ENCODE results near the gene SOX6.

SOX6 gene

GRCh38 chr11:16336721-16337120, 19.6 kb downstream of the SOX6 start:
- Histone ChIP-seq H3K36me3 (ENCODE audit: control insufficient read depth, low read length) (no peaks in the 10 kb centered on the region), H3K4me3 (ENCODE audit: low read length) (no peak overlapping the region), H3F3A (ENCODE audit: control insufficient read depth, insufficient read depth) (no peaks in the 10 kb centered on the region), H3K9me3 (ENCODE audit: control insufficient read depth, insufficient read depth, low read length) (no peaks in the 10 kb centered on the region), H3K79me2 (ENCODE audit: control insufficient read depth, low read length) (no peaks in the 10 kb centered on the region), H3K9me2 (replicated peaks; ENCODE audit: control insufficient read depth, low read length) (no peaks in the 10 kb centered on the region), H3K4me2 (ENCODE audit: low read length) (no peak overlapping the region), H3K27ac (ENCODE audit: low read depth, low read length) (no peak overlapping the region), H3K4me1 (ENCODE audit: control insufficient read depth, low read length) (no peaks in the 10 kb centered on the region), H3K27me3 (ENCODE audit: control insufficient read depth, low read length) (no peaks in the 10 kb centered on the region), H4K20me1 (ENCODE audit: control insufficient read depth, insufficient read depth, low read depth, low read length) (no peaks in the 10 kb centered on the region)
- TF ChIP-seq EZH2phosphoT487 (IDR thresholded peaks at IDR 0.05; ENCODE audit: borderline replicate concordance, low read length) (no peak), CTCF (IDR thresholded peaks at IDR 0.05; ENCODE audit: low read depth, low read length, poor library complexity, severe bottlenecking) (no peak)

GRCh38 chr11:16336204-16336603, 20.1 kb downstream of the SOX6 start:
- Histone ChIP-seq H3K4me2 (ENCODE audit: low read length) (no peak overlapping the region), H3K36me3 (ENCODE audit: control insufficient read depth, low read length) (no peaks in the 10 kb centered on the region), H4K20me1 (ENCODE audit: control insufficient read depth, insufficient read depth, low read depth, low read length) (no peaks in the 10 kb centered on the region), H3K9me2 (replicated peaks; ENCODE audit: control insufficient read depth, low read length) (no peaks in the 10 kb centered on the region), H3K27me3 (ENCODE audit: control insufficient read depth, low read length) (no peaks in the 10 kb centered on the region), H3K4me3 (ENCODE audit: low read length) (no peak overlapping the region), H3K79me2 (ENCODE audit: control insufficient read depth, low read length) (no peaks in the 10 kb centered on the region), H3K4me1 (ENCODE audit: control insufficient read depth, low read length) (no peaks in the 10 kb centered on the region), H3K9me3 (ENCODE audit: control insufficient read depth, insufficient read depth, low read length) (no peaks in the 10 kb centered on the region), H3F3A (ENCODE audit: control insufficient read depth, insufficient read depth) (no peaks in the 10 kb centered on the region), H3K27ac (ENCODE audit: low read depth, low read length) (no peak overlapping the region)
- TF ChIP-seq CTCF (IDR thresholded peaks at IDR 0.05; ENCODE audit: low read depth, low read length, poor library complexity, severe bottlenecking) = no peak
- no peak for TF ChIP-seq EZH2phosphoT487 (IDR thresholded peaks at IDR 0.05; ENCODE audit: borderline replicate concordance, low read length)

GRCh38 chr11:16335236-16335962, 20.9 kb downstream of the SOX6 start:
- H3K4me2 ChIP-seq (ENCODE audit: low read length) = no peak overlapping the region
- H3K27me3 ChIP-seq (ENCODE audit: control insufficient read depth, low read length) = no peaks in the 10 kb centered on the region
- no peaks in the 10 kb centered on the region for H3K36me3 ChIP-seq (ENCODE audit: control insufficient read depth, low read length)
- H3K4me3 ChIP-seq (ENCODE audit: low read length) = no peak overlapping the region
- H3K27ac ChIP-seq (ENCODE audit: low read depth, low read length) = no peak overlapping the region
- H3K9me2 ChIP-seq (replicated peaks; ENCODE audit: control insufficient read depth, low read length) = no peaks in the 10 kb centered on the region
- no peak for TF ChIP-seq EZH2phosphoT487 (IDR thresholded peaks at IDR 0.05; ENCODE audit: borderline replicate concordance, low read length)
- TF ChIP-seq CTCF (IDR thresholded peaks at IDR 0.05; ENCODE audit: low read depth, low read length, poor library complexity, severe bottlenecking) = no peak
- H3K79me2 ChIP-seq (ENCODE audit: control insufficient read depth, low read length) = no peaks in the 10 kb centered on the region
- H3K4me1 ChIP-seq (ENCODE audit: control insufficient read depth, low read length) = no peaks in the 10 kb centered on the region
- H3F3A ChIP-seq (ENCODE audit: control insufficient read depth, insufficient read depth) = no peaks in the 10 kb centered on the region
- no peaks in the 10 kb centered on the region for H4K20me1 ChIP-seq (ENCODE audit: control insufficient read depth, insufficient read depth, low read depth, low read length)
- no peaks in the 10 kb centered on the region for H3K9me3 ChIP-seq (ENCODE audit: control insufficient read depth, insufficient read depth, low read length)
